Common myeloid progenitor, CD34-positive (primary cell): Measurements from ENCODE around the gene SLC23A2.

Source experiments
- CTCF ChIA-PET: fragments of 350-600 bp; sonication (Branson Sonifier 250); formaldehyde crosslinking; loops from one replicate; lab custom pipeline; 2021; ENCODE audit warnings: antibody characterized with exemption; lab: Charles Lee
- POLR2A ChIA-PET: fragments of 350-600 bp; sonication (Branson Sonifier 250); formaldehyde crosslinking; loops from one replicate; lab custom pipeline; 2021; ENCODE audit warnings: antibody characterized with exemption; lab: Charles Lee
- DNase-seq, 3 donors: peaks; one replicate each; pipeline versions ENCODE4 v3.0.0 to v3.0.0-alpha.2; 2013
- H3K27ac ChIP-seq, 2 experiments: 1 replicate in 1 of 2; 2 replicates in 1 of 2; pipeline ENCODE4 v1.7.0; 2013; ENCODE audit warnings: inconsistent platforms in 2 of 2, low read length in 2 of 2, mild to moderate bottlenecking in 2 of 2, low read depth in 1 of 2, moderate library complexity in 1 of 2; ENCODE audit not compliant: severe bottlenecking in 2 of 2, insufficient read depth in 1 of 2, poor library complexity in 1 of 2
- H3K27me3 ChIP-seq, 5 experiments: replicated peaks in 2 of 5; 1 replicate in 3 of 5; 2 replicates in 2 of 5; pipeline versions ENCODE4 v1.6.1 to v1.7.0; 2013; ENCODE audit warnings: low read length in 4 of 5, mild to moderate bottlenecking in 2 of 5, moderate library complexity in 2 of 5, inconsistent platforms in 1 of 5; ENCODE audit not compliant: insufficient read depth in 5 of 5, control insufficient read depth in 4 of 5
- H3K36me3 ChIP-seq, 4 experiments: 1 replicate in 2 of 4; 2 replicates in 2 of 4; pipeline versions ENCODE4 v1.6.1 to v1.7.0; 2013; ENCODE audit warnings: low read length in 3 of 4, control low read depth in 1 of 4, mild to moderate bottlenecking in 1 of 4; ENCODE audit not compliant: control insufficient read depth in 4 of 4, insufficient read depth in 4 of 4
- H3K4me1 ChIP-seq, 4 experiments: 1 replicate in 3 of 4; 2 replicates in 1 of 4; pipeline versions ENCODE4 v1.6.1 to v1.7.1; 2013; ENCODE audit warnings: low read length in 3 of 4, mild to moderate bottlenecking in 3 of 4, control low read depth in 1 of 4, inconsistent platforms in 1 of 4, moderate library complexity in 1 of 4; ENCODE audit not compliant: control insufficient read depth in 4 of 4, insufficient read depth in 4 of 4; ENCODE audit errors: control extremely low read depth in 1 of 4
- H3K4me3 ChIP-seq, 7 experiments: 1 replicate in 4 of 7; 2 replicates in 3 of 7; pipeline versions ENCODE4 v1.5.1 to v1.7.0; 2013; ENCODE audit warnings: mild to moderate bottlenecking in 7 of 7, low read length in 6 of 7, moderate library complexity in 6 of 7, inconsistent platforms in 2 of 7, low read depth in 2 of 7, control low read depth in 1 of 7; ENCODE audit not compliant: insufficient read depth in 4 of 7, control insufficient read depth in 1 of 7; ENCODE audit errors: extremely low read depth in 1 of 7
- H3K9me3 ChIP-seq, 5 experiments: 1 replicate in 4 of 5; 2 replicates in 1 of 5; pipeline versions ENCODE4 v1.6.1 to v1.7.1; 2013; ENCODE audit warnings: low read length in 4 of 5, mild to moderate bottlenecking in 2 of 5, inconsistent platforms in 1 of 5, low read depth in 1 of 5, moderate library complexity in 1 of 5; ENCODE audit not compliant: control insufficient read depth in 4 of 5, insufficient read depth in 2 of 5; ENCODE audit errors: control extremely low read depth in 1 of 5
- WGBS: methylation state at CpG from one replicate; pipeline ENCODE4 v1.1.5; 2013; ENCODE audit not compliant: insufficient coverage; 5-methylcytosine and 5-hydroxymethylcytosine counted together

Gene SLC23A2

GRCh38 chr20:4858000-4858399 is 143.3 kb downstream of the SLC23A2 start:
- POLR2A ChIA-PET: no interaction called here

GRCh38 chr20:4856022-4856755 is 145.1 kb downstream of the SLC23A2 start:
- ChIA-PET POLR2A (interaction anchor here (0.6 kb wide), 1 partner anchor 11 kb away, joined by 3 read pairs; no protein-coding TSS in a partner anchor), CTCF (interaction anchor here (1.2 kb wide), 1 partner anchor 76 kb away, joined by 3 read pairs; no protein-coding TSS in a partner anchor)
- no peaks in the 10 kb centered on the region for H3K4me1 ChIP-seq
- no peaks in the 10 kb centered on the region for H3K27me3 ChIP-seq
- no peak overlapping the region for H3K4me3 ChIP-seq
- H3K36me3 ChIP-seq: peaks cover 10 to 78% (median 58%) of the 10 kb centered on the region in 4 experiments
- H3K9me3 ChIP-seq: no peaks in the 10 kb centered on the region
- DNase-seq: no peak
- H3K27ac ChIP-seq: no peak overlapping the region
- 98% methylated on average over 18 of the region's 19 CpGs for WGBS

More at GRCh38 chr20:4858000-4858399, 143.3 kb downstream of the SLC23A2 start:
- 94% methylated on average over 3 of the region's 3 CpGs for WGBS
- DNase-seq: no peak
- H3K27ac ChIP-seq: no peak overlapping the region
- peaks cover 12 to 90% (median 69%) of the 10 kb centered on the region in 4 experiments for H3K36me3 ChIP-seq
- CTCF ChIA-PET: interaction anchor here (0.8 to 1.4 kb wide), 2 partner anchors 9 to 57 kb away, joined by 3 to 5 read pairs; no protein-coding TSS in a partner anchor
- H3K9me3 ChIP-seq: no peaks in the 10 kb centered on the region
- H3K27me3 ChIP-seq: no peaks in the 10 kb centered on the region
- no peaks in the 10 kb centered on the region for H3K4me1 ChIP-seq
- H3K4me3 ChIP-seq: no peak overlapping the region

- Histone ChIP-seq H3K4me3 (no peak overlapping the region), H3K27me3 (no peaks in the 10 kb centered on the region), H3K36me3 (peaks cover 10 to 73% (median 56%) of the 10 kb centered on the region in 4 experiments), H3K27ac (no peak overlapping the region), H3K9me3 (no peaks in the 10 kb centered on the region), H3K4me1 (no peaks in the 10 kb centered on the region)
- POLR2A ChIA-PET: no interaction called here
- DNase-seq: no peak
- CTCF ChIA-PET: no interaction called here
- 95% methylated on average over 11 of the region's 14 CpGs for WGBS
Measured at GRCh38 chr20:4855555-4855954, 145.8 kb downstream of the SLC23A2 start.

DNA sequence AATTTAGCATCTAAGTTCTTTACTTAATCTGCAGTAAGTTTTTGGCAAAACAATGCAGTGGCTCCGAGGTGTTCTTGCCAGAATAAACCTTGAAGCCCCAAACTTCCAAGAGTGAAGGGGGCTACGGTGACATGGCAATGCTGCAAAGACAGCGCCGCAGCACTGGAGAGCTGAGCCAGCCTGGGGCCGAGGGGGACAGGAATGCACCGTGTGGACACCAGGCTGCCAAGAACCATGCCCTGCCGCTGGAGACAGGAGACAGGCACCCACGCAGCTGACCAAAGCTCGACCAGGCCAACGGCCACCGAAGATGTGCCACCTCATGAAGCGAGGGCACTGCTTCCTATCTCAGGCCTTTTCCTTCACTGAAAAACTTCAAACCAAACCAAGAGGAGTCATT is 146.2 kb downstream of the SLC23A2 start:
- 97% methylated on average over 10 of the region's 12 CpGs for WGBS
- POLR2A ChIA-PET: no interaction called here
- no peaks in the 10 kb centered on the region for H3K9me3 ChIP-seq
- H3K27me3 ChIP-seq: no peaks in the 10 kb centered on the region
- CTCF ChIA-PET: no interaction called here
- no peak overlapping the region for H3K27ac ChIP-seq
- H3K4me1 ChIP-seq: no peaks in the 10 kb centered on the region
- no peak for DNase-seq
- no peak overlapping the region for H3K4me3 ChIP-seq
- H3K36me3 ChIP-seq: peaks cover 8 to 69% (median 52%) of the 10 kb centered on the region in 4 experiments

GRCh38 chr20:4854561-4854901 is 146.8 kb downstream of the SLC23A2 start:
- no peaks in the 10 kb centered on the region for H3K9me3 ChIP-seq
- ChIA-PET CTCF (no interaction called here), POLR2A (no interaction called here)
- no peak overlapping the region for H3K4me3 ChIP-seq
- 82% methylated on average over 3 of the region's 4 CpGs for WGBS
- H3K27me3 ChIP-seq: no peaks in the 10 kb centered on the region
- DNase-seq: no peak
- H3K4me1 ChIP-seq: no peaks in the 10 kb centered on the region
- H3K27ac ChIP-seq: peak overlapping the region in 1 of 2 experiments; percentile 1
- H3K36me3 ChIP-seq: peaks cover 7 to 64% (median 48%) of the 10 kb centered on the region in 4 experiments

DNA sequence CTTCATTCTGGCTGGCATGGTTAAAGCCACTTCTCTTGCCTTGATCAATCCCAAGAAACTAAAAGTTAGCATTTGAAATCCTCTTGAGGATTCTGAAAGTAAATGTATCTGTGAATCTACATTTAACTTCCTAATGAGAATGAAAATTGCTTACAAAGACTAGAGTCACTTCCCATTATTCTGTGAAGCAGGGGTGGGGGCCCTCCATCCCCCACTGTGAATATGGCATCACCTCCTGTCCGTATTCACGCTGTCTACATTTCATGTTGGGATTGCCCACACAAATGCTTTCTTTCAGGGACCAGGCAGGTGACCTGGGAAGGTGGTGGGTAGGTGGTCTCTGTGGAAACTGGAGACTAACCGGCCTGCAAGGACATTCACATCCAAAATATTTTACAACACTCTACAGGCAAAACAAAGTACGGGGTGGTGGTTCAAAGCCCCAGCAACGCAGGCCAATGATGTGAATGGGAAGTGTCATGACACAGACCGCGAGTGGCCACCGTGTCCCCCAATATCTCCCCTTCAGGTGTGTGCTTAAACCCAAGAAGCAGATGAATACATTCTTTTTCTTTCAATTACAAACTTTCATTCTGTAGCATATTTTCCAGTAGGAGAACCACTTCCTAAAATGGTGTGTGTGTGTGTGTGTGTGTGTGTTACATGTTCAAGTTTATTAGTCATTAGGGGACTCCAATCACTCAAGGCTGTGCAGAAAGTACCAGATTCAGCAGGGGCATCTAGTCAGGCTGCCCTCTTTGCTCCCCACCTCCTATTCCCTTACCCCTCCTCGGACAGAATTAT is 147.4 kb downstream of the SLC23A2 start:
- POLR2A ChIA-PET: no interaction called here
- peak overlapping the region in 1 of 2 experiments; percentile 1 for H3K27ac ChIP-seq
- H3K9me3 ChIP-seq: no peaks in the 10 kb centered on the region
- CTCF ChIA-PET: no interaction called here
- 89% methylated on average over 5 of the region's 9 CpGs for WGBS
- H3K4me3 ChIP-seq: no peak overlapping the region
- H3K36me3 ChIP-seq: peaks cover 7 to 58% (median 44%) of the 10 kb centered on the region in 4 experiments
- DNase-seq: no peak
- no peaks in the 10 kb centered on the region for H3K4me1 ChIP-seq
- H3K27me3 ChIP-seq: no peaks in the 10 kb centered on the region

GRCh38 chr20:4853004-4853403 is 148.3 kb downstream of the SLC23A2 start:
- Histone ChIP-seq H3K9me3 (no peaks in the 10 kb centered on the region), H3K36me3 (peaks cover 7 to 48% (median 36%) of the 10 kb centered on the region in 4 experiments), H3K27ac (no peak overlapping the region), H3K4me3 (no peak overlapping the region), H3K27me3 (no peaks in the 10 kb centered on the region), H3K4me1 (no peaks in the 10 kb centered on the region)
- POLR2A ChIA-PET: no interaction called here
- CTCF ChIA-PET: interaction anchor here (0.9 kb wide), 1 partner anchor 23 kb away, joined by 3 read pairs; no protein-coding TSS in a partner anchor
- DNase-seq: no peak
- WGBS: 98% methylated on average over 14 of the region's 15 CpGs
